Heart left ventricle (tissue), 13 donors: ENCODE results near the gene BLZF1.
"Not testable (repeated sequence)": the region's sequence is repeated elsewhere in the genome, so short reads cannot be mapped to it uniquely, and the experiment has no call there.

ENCODE experiments used
- POLR2A ChIP-seq, 2 donors: fragments of 450-650 bp; IDR thresholded peaks; one replicate each; pipeline ENCODE4 v1.6.1; 2017; ENCODE audit warnings: antibody characterized with exemption in 2 of 2, mild to moderate bottlenecking in 2 of 2, moderate library complexity in 2 of 2
- TF ChIP-seq, protein P1 (sequence below), 12 donors: fragments of 200-600 bp; sonication (generic) in 4 of 12; IDR thresholded peaks; one replicate each; pipeline versions ENCODE4 v1.5.0 to v1.8.0; 2018 to 2022; ENCODE audit warnings: antibody characterized with exemption in 12 of 12, mild to moderate bottlenecking in 5 of 12
- donor health status: ischemic (EF 13 %, LVEDD 7.1; RV severe dilation, severe dysfunction).
- donor health status: DM: no; HTN: yes; CAD: no.
- donor health status: DM: no; HTN: no; CAD: no.
- donor health status: ischemic (EF 25% LVEDD 6.9; RV normal size, moderate dysfunction).
- donor health status: ischemic (EF 25% LVEDD 5.7; RV mildly dilated, moderate dysfunction).
- donor health status: ischemic (EF 35%, LVEDD 5.7; RV mildly dilated, moderate dysfunction).
- donor health status: nonischemic (EF 11% LVEDD 7.7; RV severe dilation, severe dysfunction).
- donor health status: DM: yes; HTN: yes; CAD: no.
- donor health status: PGD.
- donor health status: ischemic (EF 29% LVEDD 5.4; RV normal size, mild dysfunction).
- donor health status: nonischemic (EF 23%, LVEDD 6.1; RV moderate dilation, normal function).

DNA sequence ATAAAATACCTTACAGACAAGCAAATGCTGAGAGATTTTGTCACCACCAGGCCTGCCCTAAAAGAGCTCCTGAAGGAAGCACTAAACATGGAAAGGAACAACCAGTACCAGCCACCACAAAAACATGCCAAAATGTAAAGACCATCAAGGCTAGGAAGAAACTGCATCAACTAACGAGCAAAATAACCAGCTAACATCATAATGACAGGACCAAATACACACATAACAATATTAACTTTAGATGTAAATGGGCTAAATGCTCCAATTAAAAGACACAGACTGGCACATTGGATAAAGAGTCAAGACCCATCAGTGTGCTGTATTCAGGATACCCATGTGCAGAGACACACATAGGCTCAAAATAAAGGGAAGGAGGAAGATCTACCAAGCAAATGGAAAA, 34.6 kb downstream of the BLZF1 start:
- TF ChIP-seq, protein P1, sequence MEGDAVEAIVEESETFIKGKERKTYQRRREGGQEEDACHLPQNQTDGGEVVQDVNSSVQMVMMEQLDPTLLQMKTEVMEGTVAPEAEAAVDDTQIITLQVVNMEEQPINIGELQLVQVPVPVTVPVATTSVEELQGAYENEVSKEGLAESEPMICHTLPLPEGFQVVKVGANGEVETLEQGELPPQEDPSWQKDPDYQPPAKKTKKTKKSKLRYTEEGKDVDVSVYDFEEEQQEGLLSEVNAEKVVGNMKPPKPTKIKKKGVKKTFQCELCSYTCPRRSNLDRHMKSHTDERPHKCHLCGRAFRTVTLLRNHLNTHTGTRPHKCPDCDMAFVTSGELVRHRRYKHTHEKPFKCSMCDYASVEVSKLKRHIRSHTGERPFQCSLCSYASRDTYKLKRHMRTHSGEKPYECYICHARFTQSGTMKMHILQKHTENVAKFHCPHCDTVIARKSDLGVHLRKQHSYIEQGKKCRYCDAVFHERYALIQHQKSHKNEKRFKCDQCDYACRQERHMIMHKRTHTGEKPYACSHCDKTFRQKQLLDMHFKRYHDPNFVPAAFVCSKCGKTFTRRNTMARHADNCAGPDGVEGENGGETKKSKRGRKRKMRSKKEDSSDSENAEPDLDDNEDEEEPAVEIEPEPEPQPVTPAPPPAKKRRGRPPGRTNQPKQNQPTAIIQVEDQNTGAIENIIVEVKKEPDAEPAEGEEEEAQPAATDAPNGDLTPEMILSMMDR (IDR thresholded peaks at IDR 0.05), result not testable (repeated sequence)
- TF ChIP-seq POLR2A (IDR thresholded peaks at IDR 0.05), result not testable (repeated sequence)
